Ishikawa (cell line): ENCODE measurements around the gene RESF1.

Experiments
- CEBPB ChIP-seq: IDR thresholded peaks from 2 replicates; pipeline ENCODE4 v1.6.1; 2012
- CREB1 ChIP-seq: IDR thresholded peaks from 2 replicates; pipeline ENCODE4 v1.6.1; 2012; ENCODE audit warnings: low read depth
- EGR1 ChIP-seq: IDR thresholded peaks from 2 replicates; pipeline ENCODE4 v1.6.1; 2012
- EP300 ChIP-seq: IDR thresholded peaks from 2 replicates; pipeline ENCODE4 v1.6.1; 2012; ENCODE audit warnings: borderline replicate concordance
- MAX ChIP-seq: IDR thresholded peaks from 2 replicates; pipeline ENCODE4 v1.6.1; 2012
- RAD21 ChIP-seq: IDR thresholded peaks from 2 replicates; pipeline ENCODE4 v1.6.1; 2012; ENCODE audit warnings: low read depth
- TAF1 ChIP-seq: IDR thresholded peaks from 2 replicates; pipeline ENCODE4 v1.6.1; 2012; ENCODE audit warnings: low read depth, mild to moderate bottlenecking
- TCF12 ChIP-seq: IDR thresholded peaks from 2 replicates; pipeline ENCODE4 v1.6.1; 2012; ENCODE audit warnings: low read depth
- TEAD4 ChIP-seq: IDR thresholded peaks from 2 replicates; pipeline ENCODE4 v1.6.1; 2012
- USF1 ChIP-seq: IDR thresholded peaks from 2 replicates; pipeline ENCODE4 v1.6.1; 2012
- ZBTB7A ChIP-seq: IDR thresholded peaks from 2 replicates; pipeline ENCODE4 v1.6.1; 2012; ENCODE audit warnings: low read depth
- TF ChIP-seq, protein P1 (sequence below): IDR thresholded peaks from 2 replicates; pipeline ENCODE4 v1.6.1; 2012; ENCODE audit warnings: low read depth, mild to moderate bottlenecking

DNA sequence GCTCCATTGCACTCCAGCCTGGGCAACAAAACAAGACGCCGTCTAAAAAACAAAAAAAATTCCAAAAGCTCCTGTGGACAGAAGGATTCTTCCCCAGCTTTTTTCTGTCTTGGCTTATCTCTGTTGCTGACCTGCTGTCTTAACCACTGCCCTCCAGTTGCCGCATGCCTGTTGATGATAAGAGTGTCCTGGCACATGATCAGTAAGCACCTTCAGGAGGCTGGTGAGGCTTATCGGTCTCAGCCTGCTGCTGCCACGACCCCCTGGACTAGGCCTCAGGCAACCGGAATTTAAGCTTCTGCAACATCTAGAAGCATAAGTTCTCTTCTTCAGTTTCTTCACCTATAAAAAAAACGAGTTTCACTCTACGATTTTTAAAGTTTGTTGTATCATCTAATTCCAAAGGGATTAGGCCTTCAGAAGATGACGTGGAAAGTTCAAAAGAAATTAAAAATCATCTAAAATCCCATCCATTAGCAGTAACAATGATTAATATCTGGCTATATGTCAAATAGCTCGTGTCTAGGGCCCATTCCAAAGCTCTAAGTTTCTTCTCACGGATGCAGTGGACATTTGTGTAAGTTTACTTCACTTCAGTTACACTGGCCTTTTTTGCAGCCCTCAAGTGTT, 46.4 kb downstream of the RESF1 start:
- no peak for TF ChIP-seq TEAD4
- no peak for TF ChIP-seq CEBPB
- no peak for TF ChIP-seq CREB1
- TF ChIP-seq RAD21, result no peak
- no peak for TF ChIP-seq TCF12
- no peak for TF ChIP-seq MAX
- TF ChIP-seq, protein P1, sequence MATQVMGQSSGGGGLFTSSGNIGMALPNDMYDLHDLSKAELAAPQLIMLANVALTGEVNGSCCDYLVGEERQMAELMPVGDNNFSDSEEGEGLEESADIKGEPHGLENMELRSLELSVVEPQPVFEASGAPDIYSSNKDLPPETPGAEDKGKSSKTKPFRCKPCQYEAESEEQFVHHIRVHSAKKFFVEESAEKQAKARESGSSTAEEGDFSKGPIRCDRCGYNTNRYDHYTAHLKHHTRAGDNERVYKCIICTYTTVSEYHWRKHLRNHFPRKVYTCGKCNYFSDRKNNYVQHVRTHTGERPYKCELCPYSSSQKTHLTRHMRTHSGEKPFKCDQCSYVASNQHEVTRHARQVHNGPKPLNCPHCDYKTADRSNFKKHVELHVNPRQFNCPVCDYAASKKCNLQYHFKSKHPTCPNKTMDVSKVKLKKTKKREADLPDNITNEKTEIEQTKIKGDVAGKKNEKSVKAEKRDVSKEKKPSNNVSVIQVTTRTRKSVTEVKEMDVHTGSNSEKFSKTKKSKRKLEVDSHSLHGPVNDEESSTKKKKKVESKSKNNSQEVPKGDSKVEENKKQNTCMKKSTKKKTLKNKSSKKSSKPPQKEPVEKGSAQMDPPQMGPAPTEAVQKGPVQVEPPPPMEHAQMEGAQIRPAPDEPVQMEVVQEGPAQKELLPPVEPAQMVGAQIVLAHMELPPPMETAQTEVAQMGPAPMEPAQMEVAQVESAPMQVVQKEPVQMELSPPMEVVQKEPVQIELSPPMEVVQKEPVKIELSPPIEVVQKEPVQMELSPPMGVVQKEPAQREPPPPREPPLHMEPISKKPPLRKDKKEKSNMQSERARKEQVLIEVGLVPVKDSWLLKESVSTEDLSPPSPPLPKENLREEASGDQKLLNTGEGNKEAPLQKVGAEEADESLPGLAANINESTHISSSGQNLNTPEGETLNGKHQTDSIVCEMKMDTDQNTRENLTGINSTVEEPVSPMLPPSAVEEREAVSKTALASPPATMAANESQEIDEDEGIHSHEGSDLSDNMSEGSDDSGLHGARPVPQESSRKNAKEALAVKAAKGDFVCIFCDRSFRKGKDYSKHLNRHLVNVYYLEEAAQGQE, result no peak
- no peak for TF ChIP-seq EP300
- TF ChIP-seq USF1, result no peak
- no peak for TF ChIP-seq EGR1
- TF ChIP-seq TAF1, result no peak
- no peak for TF ChIP-seq ZBTB7A
